Measurements from ENCODE around the gene LCAT. TPM values are rescaled to one million over a fixed set of nuclear protein-coding genes. Genes with fewer than 3 reads are reported as not detected.
A peak's percentile ranks its signal among the peaks of the same experiment; 100 is the strongest.

LCAT gene
- total and polyA plus RNA-seq, 9 of the 15 experiments (the other 6 are each of a cell fraction or from before 2014, with no cell fraction given): 0.46 to 21.0 (median 5.0) TPM

GRCh38 chr16:67968400-67969253 is 24.7 kb upstream of the LCAT start, which contains the start of gene SLC12A4 (continued):
- TF ChIP-seq, protein P1, sequence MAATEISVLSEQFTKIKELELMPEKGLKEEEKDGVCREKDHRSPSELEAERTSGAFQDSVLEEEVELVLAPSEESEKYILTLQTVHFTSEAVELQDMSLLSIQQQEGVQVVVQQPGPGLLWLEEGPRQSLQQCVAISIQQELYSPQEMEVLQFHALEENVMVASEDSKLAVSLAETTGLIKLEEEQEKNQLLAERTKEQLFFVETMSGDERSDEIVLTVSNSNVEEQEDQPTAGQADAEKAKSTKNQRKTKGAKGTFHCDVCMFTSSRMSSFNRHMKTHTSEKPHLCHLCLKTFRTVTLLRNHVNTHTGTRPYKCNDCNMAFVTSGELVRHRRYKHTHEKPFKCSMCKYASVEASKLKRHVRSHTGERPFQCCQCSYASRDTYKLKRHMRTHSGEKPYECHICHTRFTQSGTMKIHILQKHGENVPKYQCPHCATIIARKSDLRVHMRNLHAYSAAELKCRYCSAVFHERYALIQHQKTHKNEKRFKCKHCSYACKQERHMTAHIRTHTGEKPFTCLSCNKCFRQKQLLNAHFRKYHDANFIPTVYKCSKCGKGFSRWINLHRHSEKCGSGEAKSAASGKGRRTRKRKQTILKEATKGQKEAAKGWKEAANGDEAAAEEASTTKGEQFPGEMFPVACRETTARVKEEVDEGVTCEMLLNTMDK (IDR thresholded peaks at IDR 0.05; ENCODE audit: borderline replicate concordance, insufficient read depth, low read depth, low read length, poor library complexity, severe bottlenecking): no peak
- TF ChIP-seq MAZ (CRISPR knock-in tag; conservative IDR thresholded peaks at IDR 0.05 in 1 of 2, IDR thresholded peaks at IDR 0.05 in 1 of 2): peak; percentile 93 to 98
- no peak for TF ChIP-seq BCL6 (CRISPR knock-in tag; IDR thresholded peaks at IDR 0.05)
- TF ChIP-seq ZEB2 (IDR thresholded peaks at IDR 0.05): no peak
- TF ChIP-seq PYGO2 (tag; IDR thresholded peaks at IDR 0.05): no peak
- TF ChIP-seq ZNF764 (CRISPR knock-in tag; IDR thresholded peaks at IDR 0.05; ENCODE audit: low read depth): no peak
- no peak for TF ChIP-seq RUNX1 (IDR thresholded peaks at IDR 0.05; ENCODE audit: low read depth)
- TF ChIP-seq, protein P2, sequence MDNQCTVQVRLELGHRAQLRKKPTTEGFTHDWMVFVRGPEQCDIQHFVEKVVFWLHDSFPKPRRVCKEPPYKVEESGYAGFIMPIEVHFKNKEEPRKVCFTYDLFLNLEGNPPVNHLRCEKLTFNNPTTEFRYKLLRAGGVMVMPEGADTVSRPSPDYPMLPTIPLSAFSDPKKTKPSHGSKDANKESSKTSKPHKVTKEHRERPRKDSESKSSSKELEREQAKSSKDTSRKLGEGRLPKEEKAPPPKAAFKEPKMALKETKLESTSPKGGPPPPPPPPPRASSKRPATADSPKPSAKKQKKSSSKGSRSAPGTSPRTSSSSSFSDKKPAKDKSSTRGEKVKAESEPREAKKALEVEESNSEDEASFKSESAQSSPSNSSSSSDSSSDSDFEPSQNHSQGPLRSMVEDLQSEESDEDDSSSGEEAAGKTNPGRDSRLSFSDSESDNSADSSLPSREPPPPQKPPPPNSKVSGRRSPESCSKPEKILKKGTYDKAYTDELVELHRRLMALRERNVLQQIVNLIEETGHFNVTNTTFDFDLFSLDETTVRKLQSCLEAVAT (IDR thresholded peaks at IDR 0.05): no peak
- TF ChIP-seq SFPQ (IDR thresholded peaks at IDR 0.05; ENCODE audit: low read depth, low read length): no peak
- no peak for TF ChIP-seq ZNF197 (CRISPR knock-in tag; IDR thresholded peaks at IDR 0.05; ENCODE audit: low read depth)
- TF ChIP-seq DPF2 (IDR thresholded peaks at IDR 0.05): no peak; the same call in 1 of the 2 replicates
- peak in 1 of 2 experiments; percentile 5; a peak in 2 of 4 replicates for TF ChIP-seq HDAC1 (IDR thresholded peaks at IDR 0.05)
- TF ChIP-seq NFIC (IDR thresholded peaks at IDR 0.05): 0 out of 2 replicates have a peak, but pooled peaks have one; percentile 6
- TF ChIP-seq TEAD2 (tag; IDR thresholded peaks at IDR 0.05): no peak
- no peak for TF ChIP-seq ZNF707 (CRISPR knock-in tag; conservative IDR thresholded peaks at IDR 0.05)
